HG03045 (cell line): ENCODE measurements around the gene MATN1.
"Not testable (repeated sequence)": the region's sequence is repeated elsewhere in the genome, so short reads cannot be mapped to it uniquely, and the experiment has no call there.

Experiments used
- ATAC-seq: cut with Tn5 transposase; IDR thresholded peaks from one replicate; pipeline ENCODE4 v1.9.1; 2021; ENCODE audit warnings: mild to moderate bottlenecking, moderate library complexity; ENCODE audit not compliant: unreplicated experiment

Gene MATN1

GRCh38 chr1:30700528-30701257, 22.7 kb downstream of the MATN1 start:
- no peak for ATAC-seq

- no peak for ATAC-seq
Observed at GRCh38 chr1:30699762-30700161, 23.6 kb downstream of the MATN1 start.

GRCh38 chr1:30698401-30698981, 24.9 kb downstream of the MATN1 start:
- ATAC-seq = no peak

- ATAC-seq = no peak
Observed at GRCh38 chr1:30697571-30698376, 25.6 kb downstream of the MATN1 start.

DNA sequence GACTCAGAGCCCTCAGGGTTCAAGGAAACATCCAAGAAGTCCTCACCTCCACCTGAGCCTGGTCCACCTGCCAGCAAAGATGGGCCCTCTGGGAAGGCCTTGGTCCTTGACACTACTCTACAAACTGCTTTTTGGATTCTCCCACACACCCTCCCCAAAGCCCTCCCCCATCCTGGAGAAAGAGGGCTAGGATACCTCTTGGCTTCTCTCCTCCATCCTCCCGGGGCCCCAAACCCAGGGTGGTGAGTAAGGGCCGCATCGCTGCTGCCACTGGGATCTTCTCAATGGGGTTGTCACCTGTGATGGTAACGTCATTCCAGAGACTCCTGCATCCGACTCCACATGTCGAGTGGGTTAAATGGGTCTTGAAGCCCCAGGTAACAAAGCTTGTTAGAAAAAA, 26.6 kb downstream of the MATN1 start:
- ATAC-seq = no peak

- ATAC-seq = no peak
Observed at GRCh38 chr1:30695439-30695841, 27.9 kb downstream of the MATN1 start.

DNA sequence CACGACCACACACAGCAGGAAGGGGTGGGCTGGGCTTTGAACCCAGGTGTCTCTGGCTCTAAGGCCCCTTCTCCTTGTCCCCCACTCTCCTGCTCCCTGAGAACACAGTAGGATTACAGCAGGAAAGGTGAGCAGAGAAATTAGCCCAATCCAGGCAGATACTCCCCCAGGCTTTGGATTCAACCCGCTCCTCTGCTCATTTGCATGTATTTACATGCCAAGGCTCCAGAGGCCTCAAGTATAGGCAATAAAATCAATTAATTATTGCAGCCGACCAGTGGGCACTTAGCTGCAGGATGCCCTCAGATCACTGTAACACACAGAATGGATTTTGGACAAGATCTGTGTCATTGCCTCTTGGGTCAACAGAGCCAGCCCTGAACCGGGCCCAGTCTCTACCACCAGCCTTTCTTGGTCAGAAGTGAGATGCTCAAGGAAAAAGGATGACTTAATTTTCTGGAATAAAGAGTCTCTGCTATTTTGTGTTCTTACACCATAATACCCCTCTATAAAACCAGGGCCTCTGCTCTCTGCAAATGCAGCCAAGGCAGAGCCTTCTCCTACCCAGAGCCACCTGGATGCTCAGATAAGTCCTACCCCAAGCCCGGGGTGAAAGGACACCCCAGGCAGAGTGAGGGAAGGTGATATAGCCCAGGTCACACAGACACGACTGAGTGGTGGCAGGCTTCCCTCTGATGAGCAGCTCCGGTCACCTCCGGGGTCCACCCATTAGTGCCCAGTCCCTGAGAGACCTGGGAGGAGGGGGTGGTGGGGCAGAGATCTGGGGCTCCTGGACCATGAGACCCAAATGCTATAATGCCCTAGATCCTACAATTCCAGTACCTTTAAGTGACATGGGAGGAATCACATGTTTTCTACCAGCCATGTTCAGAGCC, 28.9 kb downstream of the MATN1 start:
- no peak for ATAC-seq

DNA sequence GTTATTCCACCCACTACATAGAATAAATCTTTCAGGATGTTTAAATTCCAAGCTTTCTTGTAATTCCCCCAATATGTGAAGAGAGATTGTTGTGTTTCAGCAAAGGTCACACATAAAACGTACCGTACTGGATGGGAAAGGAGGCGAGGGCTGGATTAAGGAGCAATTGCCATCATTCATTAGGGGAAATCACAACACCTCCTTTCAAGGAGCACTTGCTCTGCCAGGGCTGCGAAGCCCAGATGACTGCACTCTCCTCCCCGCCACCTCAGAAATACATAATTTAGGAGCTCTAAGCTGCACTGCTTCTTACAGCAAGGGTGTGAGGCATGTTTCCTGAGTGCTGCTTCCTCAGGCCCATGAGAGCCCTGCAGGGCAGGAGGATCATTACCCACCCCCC, 29.6 kb downstream of the MATN1 start:
- ATAC-seq = no peak

DNA sequence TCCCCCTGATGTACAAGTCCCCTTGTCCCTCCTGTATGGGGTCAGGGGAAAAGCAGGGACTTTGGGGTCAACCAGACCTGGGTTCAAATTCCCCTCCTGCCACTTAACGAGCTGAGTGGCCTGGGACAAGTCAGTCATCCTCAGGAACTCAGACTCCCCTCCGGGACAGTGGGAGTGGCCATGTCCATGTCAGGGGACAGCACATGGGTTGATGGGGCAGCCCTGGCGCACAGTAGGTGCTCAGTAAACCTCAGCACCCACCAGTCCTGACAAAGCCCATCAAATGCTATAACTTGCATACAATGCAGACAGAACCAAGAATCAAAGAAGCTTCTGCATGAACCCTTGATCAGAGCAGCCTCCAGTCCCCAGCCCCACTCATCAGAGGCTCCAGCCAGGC, 30.0 kb downstream of the MATN1 start:
- ATAC-seq = no peak

DNA sequence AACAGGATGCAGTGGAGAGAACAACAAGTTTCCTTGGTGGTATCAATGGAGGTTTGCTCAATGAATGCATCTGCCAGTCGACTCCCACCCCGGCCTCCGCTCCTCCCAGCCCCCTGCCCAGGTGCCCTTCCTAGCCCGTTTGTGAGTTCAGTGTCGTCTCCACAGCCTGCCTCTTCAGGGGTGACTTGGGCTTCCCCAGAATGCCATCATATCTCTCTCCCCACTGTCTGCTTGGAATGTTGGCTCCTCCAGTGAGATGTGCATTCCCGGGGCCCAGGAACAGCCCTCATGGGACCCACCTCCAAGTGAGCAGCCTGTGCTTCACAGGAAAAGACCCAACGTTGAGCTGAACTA, 30.5 kb downstream of the MATN1 start:
- no peak for ATAC-seq

- no peak for ATAC-seq
Observed at GRCh38 chr1:30692201-30692947, 31.0 kb downstream of the MATN1 start.

DNA sequence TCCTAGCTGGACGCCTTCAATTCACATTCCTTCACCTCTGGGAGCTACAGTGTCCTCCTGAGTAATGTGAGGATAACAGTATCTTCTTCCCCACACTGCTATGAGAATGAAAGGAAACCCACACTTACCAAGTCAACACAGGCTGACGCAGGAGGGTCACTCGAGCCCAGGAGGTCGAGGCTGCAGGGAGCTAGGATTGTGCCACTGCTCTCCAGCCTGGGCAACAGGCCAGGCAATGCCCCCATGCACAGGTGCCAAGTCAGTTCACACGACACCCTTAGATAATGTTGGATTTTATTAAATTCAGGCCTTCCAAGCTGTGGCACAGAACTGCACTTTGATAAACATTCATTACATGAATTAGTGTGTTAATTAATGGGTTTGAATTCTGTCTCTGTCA, 31.9 kb downstream of the MATN1 start:
- ATAC-seq = no peak

DNA sequence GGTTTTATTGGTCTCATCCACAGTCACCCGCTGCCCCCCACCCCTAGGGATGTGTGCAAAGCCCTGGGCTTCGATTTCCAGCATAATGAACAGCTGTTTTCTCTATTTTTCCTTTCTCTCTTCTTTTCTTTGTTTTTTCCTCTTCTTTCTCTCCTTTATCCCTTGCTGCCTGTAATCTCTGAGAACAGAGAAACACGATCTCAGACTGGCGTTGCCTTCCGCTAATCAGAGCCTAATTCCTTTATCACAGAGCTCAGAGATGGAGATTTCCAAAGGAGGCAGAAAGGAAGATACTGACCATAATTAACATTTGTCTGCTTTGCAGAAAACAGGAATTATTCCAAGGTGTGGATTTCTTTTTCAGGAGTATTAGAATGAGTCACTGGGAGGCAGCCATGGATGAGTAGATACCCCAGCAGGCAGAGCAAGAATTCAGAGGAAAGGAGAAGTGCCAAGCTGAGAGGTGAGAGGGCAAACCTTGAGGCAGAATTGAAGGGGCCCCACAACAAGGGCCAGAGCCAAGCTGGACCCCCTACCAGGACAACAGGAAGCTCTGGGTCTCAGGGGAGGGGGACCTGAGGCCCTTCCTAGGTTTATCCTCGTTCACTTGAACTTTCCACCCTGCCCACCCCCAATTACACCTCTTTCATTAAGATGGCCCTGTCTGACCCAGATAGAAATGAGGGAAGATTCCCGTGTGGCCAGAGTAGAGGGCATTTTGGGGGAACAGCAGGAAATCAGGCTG, 33.3 kb downstream of the MATN1 start:
- ATAC-seq = no peak

- no peak for ATAC-seq
Observed at GRCh38 chr1:30688920-30689794, 34.2 kb downstream of the MATN1 start.

DNA sequence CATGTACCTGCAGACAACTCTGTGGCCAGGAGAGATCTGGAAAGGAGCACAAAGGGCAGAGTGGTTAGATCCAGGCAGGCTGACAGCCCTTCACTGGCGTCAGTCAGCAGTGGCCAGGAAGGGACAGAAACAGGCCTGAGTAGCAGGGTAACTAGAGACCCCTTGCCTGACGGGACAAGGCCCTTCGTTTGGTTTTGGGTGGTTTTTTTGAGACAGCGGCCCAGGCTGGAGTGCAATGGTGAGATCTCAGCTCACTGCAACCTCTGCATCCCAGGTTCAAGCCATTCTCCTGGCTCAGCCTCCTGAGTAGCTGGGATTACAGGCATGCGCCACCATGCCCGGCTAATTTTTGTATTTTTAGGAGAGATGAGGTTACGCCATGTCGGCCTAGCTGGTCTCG, 34.9 kb downstream of the MATN1 start:
- ATAC-seq = not testable (repeated sequence)

- no peak for ATAC-seq
Observed at GRCh38 chr1:30687886-30688285, 35.5 kb downstream of the MATN1 start.

DNA sequence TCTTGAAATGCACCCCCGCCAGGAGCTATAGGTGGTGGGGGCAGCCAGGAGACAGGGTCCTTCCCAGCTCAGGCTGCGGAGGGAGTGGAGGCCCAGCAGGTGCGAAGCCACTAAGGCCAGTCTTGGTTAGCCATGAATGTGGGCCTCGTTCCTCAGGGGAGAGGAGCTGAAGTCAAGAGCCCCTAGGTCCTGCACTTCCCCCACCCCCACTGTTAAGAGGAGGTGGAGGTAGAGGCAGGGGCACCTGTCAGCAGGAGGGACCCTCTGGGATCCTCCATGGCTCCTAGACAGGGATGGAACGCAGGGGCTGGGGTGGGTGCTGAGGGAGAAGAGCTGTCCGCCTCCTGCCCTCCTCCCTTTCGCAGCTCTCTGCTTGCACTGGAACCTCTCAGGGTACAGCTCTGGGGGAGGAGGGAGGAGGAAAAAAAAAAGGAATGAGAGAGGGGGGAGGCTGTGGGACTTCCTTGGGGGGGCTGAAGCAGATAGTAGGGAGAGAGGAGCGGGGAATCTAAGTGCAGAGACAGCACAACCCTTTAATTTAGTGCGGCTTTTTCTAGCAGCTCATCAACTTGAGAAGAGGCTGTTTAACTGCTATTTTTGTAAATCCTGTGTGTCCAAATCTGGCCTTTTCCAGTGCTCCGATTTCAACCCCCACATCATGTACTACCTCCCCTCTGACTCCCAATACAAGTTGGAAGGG, 37.0 kb downstream of the MATN1 start:
- no peak for ATAC-seq

- no peak for ATAC-seq
Observed at GRCh38 chr1:30685796-30686165, 37.6 kb downstream of the MATN1 start.
